ENCODE data around the gene CCDC107.
"Not testable (repeated sequence)": the region's sequence is repeated elsewhere in the genome, so short reads cannot be mapped to it uniquely, and the experiment has no call there.

Gene CCDC107

DNA sequence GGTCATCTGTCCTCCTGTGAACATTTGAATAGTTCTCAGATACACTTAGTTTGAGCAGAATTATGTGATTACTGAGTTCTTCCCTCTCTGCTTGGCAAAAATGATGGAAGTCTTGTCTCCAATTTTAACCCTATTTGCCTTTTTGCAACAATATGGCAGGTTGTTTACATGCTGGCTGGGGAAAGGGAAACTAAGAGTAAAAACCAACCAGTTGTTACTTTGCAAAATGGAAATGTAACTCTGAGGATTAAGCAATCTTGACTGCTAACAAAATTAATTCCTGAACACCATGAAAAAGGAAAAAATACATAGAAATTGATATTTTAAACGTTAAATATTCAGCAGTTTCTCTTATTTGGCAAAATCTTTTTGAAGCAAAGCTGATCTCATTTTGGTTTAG lies 18.5 kb upstream of the CCDC107 start:
- POLR2A ChIA-PET (ENCODE audit: low non-redundant PET), result no interaction called here

GRCh38 chr9:35640431-35640830 lies 17.7 kb upstream of the CCDC107 start:
- CTCF ChIA-PET, result interaction anchor here (0.7 kb wide), 1 partner anchor 389 kb away, joined by 3 read pairs; no protein-coding TSS in a partner anchor
- DNase-seq (ENCODE audit: low spot score); POLR2A ChIA-PET (ENCODE audit: low non-redundant PET); H3K27ac ChIP-seq: not testable (repeated sequence)

More for the DNA sequence above, 18.5 kb upstream of the CCDC107 start:
- DNase-seq (ENCODE audit: low spot score), result no peak
- no peak for TF ChIP-seq CTCF (conservative IDR thresholded peaks at IDR 0.05; ENCODE audit: low read depth)
- CTCF ChIA-PET, result no interaction called here
- no peak overlapping the region for H3K27ac ChIP-seq

DNA sequence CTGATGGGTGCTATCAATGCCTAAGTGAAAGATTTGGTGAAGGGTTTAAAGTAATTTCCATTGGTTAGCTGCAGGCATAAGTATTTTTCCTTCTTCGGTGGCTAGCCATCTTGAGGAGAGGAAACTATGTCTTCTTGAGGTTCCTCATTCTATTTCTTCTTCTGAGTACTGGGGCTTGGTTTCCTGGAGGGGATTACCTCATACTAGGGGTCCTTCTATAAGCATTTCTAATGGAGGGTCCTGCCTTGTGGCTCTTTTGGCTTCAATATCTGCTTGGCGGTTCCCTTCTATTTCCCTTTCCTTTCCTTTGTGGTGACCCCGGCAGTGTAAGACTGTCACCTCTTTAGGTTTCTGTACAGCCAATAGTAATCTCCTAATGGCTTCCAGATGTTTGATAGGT lies 16.6 kb upstream of the CCDC107 start:
- POLR2A ChIA-PET (ENCODE audit: low non-redundant PET); H3K27ac ChIP-seq; CTCF ChIA-PET; DNase-seq (ENCODE audit: low spot score): not testable (repeated sequence)

- H3K27ac ChIP-seq, result no peak overlapping the region
- CTCF ChIA-PET, result no interaction called here
- TF ChIP-seq CTCF (conservative IDR thresholded peaks at IDR 0.05; ENCODE audit: low read depth), result no peak
- POLR2A ChIA-PET (ENCODE audit: low non-redundant PET), result no interaction called here
- no peak for DNase-seq (ENCODE audit: low spot score)
These were observed 15.0 kb upstream of the CCDC107 start for GRCh38 chr9:35643046-35643445.

DNA sequence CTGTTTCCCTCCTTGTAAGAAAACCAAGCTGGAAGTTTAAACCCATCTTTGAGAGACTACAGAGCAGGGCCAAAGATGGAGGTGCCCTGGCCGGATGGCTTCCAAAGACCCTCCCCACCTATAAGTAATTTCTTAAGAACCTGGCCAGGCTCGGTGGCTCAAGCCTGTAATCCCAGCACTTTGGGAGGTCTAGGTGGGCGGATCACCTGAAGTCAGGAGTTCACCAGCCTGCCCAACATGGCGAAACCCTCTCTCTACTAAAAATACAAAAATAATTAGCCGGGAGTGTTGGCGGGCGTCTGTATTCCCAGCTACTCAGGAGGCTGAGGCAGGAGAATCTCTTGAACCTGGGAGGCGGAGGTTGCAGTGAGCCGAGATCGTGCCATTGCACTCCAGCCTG lies 12.4 kb upstream of the CCDC107 start:
- ChIA-PET CTCF (interaction anchor here (0.6 to 2.8 kb wide), 14 partner anchors 12 to 958 kb away, joined by 3 to 21 read pairs (median 4); partner anchors contain the start of genes CCDC107, CREB3, RMRP and TLN1), POLR2A (ENCODE audit: low non-redundant PET) (interaction anchor here (1.5 kb wide), 1 partner anchor 86 kb away, joined by 4 read pairs; no protein-coding TSS in a partner anchor)
- H3K27ac ChIP-seq, result peak overlapping the region; percentile 85
- not testable (repeated sequence) for DNase-seq (ENCODE audit: low spot score)

DNA sequence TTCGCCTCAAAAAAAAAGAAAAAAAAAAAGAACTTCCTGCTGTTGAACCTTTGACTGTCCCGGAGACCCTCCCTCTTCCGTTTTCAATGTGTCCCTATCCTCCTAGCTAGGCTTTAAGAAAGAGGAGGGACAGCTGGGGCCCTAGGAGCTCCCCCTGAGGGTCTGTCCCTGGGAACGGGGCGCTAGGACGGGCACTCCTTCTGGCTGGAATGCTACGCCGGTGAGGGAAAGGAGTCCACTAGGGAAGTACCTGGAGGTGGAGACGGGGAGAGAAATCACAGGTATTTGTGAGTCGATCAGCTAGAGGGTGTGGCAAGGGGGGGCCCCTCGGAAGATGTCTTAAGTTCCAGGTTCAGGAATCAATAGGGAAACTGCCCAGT lies 11.9 kb upstream of the CCDC107 start:
- DNase-seq (ENCODE audit: low spot score), result peak; percentile 92
- ChIA-PET POLR2A (ENCODE audit: low non-redundant PET) (interaction anchor here (1.5 kb wide), 1 partner anchor 85 kb away, joined by 4 read pairs; no protein-coding TSS in a partner anchor), CTCF (interaction anchor here (0.6 to 2.8 kb wide), 18 partner anchors 12 to 1291 kb away, joined by 3 to 21 read pairs (median 4); partner anchors contain the start of genes CCDC107, CREB3, RMRP and TLN1)
- no peak for TF ChIP-seq CTCF (conservative IDR thresholded peaks at IDR 0.05; ENCODE audit: low read depth)
- H3K27ac ChIP-seq, result peak overlapping the region; percentile 85

GRCh38 chr9:35646533-35647265 lies 11.4 kb upstream of the CCDC107 start:
- H3K27ac ChIP-seq, result peak overlapping the region; percentile 85
- ChIA-PET POLR2A (ENCODE audit: low non-redundant PET) (interaction anchor here (1.5 kb wide), 1 partner anchor 85 kb away, joined by 4 read pairs; no protein-coding TSS in a partner anchor), CTCF (interaction anchor here (0.6 to 2.8 kb wide), 24 partner anchors 9 to 1291 kb away, joined by 3 to 21 read pairs (median 3); partner anchors contain the start of genes ATOSB, CCDC107, CREB3 and RMRP)
- TF ChIP-seq CTCF (conservative IDR thresholded peaks at IDR 0.05; ENCODE audit: low read depth), result peak; percentile 100
- DNase-seq (ENCODE audit: low spot score), result peak; percentile 96

Data from RWPE1 (cell line).